VCaP (cell line): ENCODE results near the gene TNS3.

Experiments
- H3K27ac ChIP-seq: fragments of 450-650 bp; 2 replicates; pipeline ENCODE4 v1.5.1; 2017
- CTCF ChIP-seq: fragments of 450-650 bp; conservative IDR thresholded peaks from 2 replicates; pipeline ENCODE4 v1.5.1; 2017; ENCODE audit warnings: mild to moderate bottlenecking, moderate library complexity

TNS3 gene

GRCh38 chr7:47357863-47358262 lies 224.0 kb downstream of the TNS3 start:
- no peak overlapping the region for H3K27ac ChIP-seq
- no peak for TF ChIP-seq CTCF

- no peak overlapping the region for H3K27ac ChIP-seq
- no peak for TF ChIP-seq CTCF
These were observed 224.6 kb downstream of the TNS3 start for GRCh38 chr7:47357361-47357760.

GRCh38 chr7:47356261-47356660 lies 225.7 kb downstream of the TNS3 start:
- H3K27ac ChIP-seq: no peak overlapping the region
- TF ChIP-seq CTCF: no peak

GRCh38 chr7:47355684-47356083 lies 226.2 kb downstream of the TNS3 start:
- no peak for TF ChIP-seq CTCF
- H3K27ac ChIP-seq: no peak overlapping the region

GRCh38 chr7:47354831-47355541 lies 226.9 kb downstream of the TNS3 start:
- H3K27ac ChIP-seq: no peak overlapping the region
- no peak for TF ChIP-seq CTCF

GRCh38 chr7:47354071-47354470 lies 227.8 kb downstream of the TNS3 start:
- no peak for TF ChIP-seq CTCF
- H3K27ac ChIP-seq: no peak overlapping the region

GRCh38 chr7:47352394-47352968 lies 229.4 kb downstream of the TNS3 start:
- no peak for TF ChIP-seq CTCF
- H3K27ac ChIP-seq: no peak overlapping the region
